HepG2 (cell line): ENCODE data around the gene THRB. TPM values are rescaled to one million over a fixed set of nuclear protein-coding genes. Genes with fewer than 3 reads are reported as not detected.
A peak's percentile ranks its signal among the peaks of the same experiment; 100 is the strongest.

Experiments
- DNMT1 ChIP-seq: sonication (generic); formaldehyde crosslinking; IDR thresholded peaks from 2 replicates; pipeline ENCODE4 v1.5.1; 2020; ENCODE audit warnings: mild to moderate bottlenecking, missing genetic modification reagents
- FOXK1 ChIP-seq: sonication (generic); formaldehyde crosslinking; IDR thresholded peaks from 2 replicates; pipeline ENCODE4 v1.4.0; 2020; ENCODE audit warnings: low read depth, missing genetic modification reagents, borderline replicate concordance
- NR2F2 ChIP-seq: IDR thresholded peaks from 2 replicates; pipeline ENCODE4 v1.6.1; 2012; ENCODE audit warnings: low read depth, inconsistent platforms, borderline replicate concordance
- SAP130 ChIP-seq: IDR thresholded peaks from 2 replicates; pipeline ENCODE4 v1.6.1; 2016; ENCODE audit warnings: low read depth
- SMYD3 ChIP-seq: sonication (generic); formaldehyde crosslinking; IDR thresholded peaks from 2 replicates; pipeline ENCODE4 v1.8.1; 2023; ENCODE audit warnings: mild to moderate bottlenecking, missing genetic modification reagents
- ZMYM2 ChIP-seq: sonication (generic); formaldehyde crosslinking; IDR thresholded peaks from 2 replicates; pipeline ENCODE4 v1.8.0; 2022; ENCODE audit warnings: mild to moderate bottlenecking, missing genetic modification reagents
- ZNF234 ChIP-seq: sonication (generic); formaldehyde crosslinking; conservative IDR thresholded peaks from 2 replicates; pipeline ENCODE4 v1.5.1; 2020; ENCODE audit warnings: mild to moderate bottlenecking, missing genetic modification reagents
- ZNF451 ChIP-seq: sonication (generic); formaldehyde crosslinking; IDR thresholded peaks from 2 replicates; pipeline ENCODE4 v1.5.0; 2020; ENCODE audit warnings: mild to moderate bottlenecking, missing genetic modification reagents
- ZNF564 ChIP-seq: sonication (generic); formaldehyde crosslinking; IDR thresholded peaks from 2 replicates; pipeline ENCODE4 v1.8.1; 2023; ENCODE audit warnings: mild to moderate bottlenecking, missing genetic modification reagents
- polyA plus RNA-seq, 8 experiments: library from polyadenylated mRNA; depleted of rRNA in 3 of 8; stranded (reverse) in 7 of 8; unstranded in 1 of 8; fragments of >200 nt; fragmentation: Illumina TruSeq in 4 of 8; extraction: Trizol in 4 of 8; gene quantifications; 2 replicates each; pipeline versions ENCODE4 v1.2.1 to v1.2.3, GENCODE V29; 2011 to 2016; ENCODE audit warnings: low read depth in 4 of 8, missing spikeins in 1 of 8, mixed read lengths in 1 of 8; ENCODE audit not compliant: insufficient read depth in 1 of 8
- total RNA-seq, 5 experiments: library from RNA; depleted of rRNA; stranded (reverse); fragments of >200 nt; fragmentation: Illumina TruSeq; extraction: Trizol; gene quantifications; 2 replicates each; pipeline ENCODE4 v1.2.3, GENCODE V29; 2016; ENCODE audit warnings: low read depth in 1 of 5
- TF ChIP-seq, protein P1 (sequence below): IDR thresholded peaks from 2 replicates; pipeline ENCODE4 v1.4.0; 2020; ENCODE audit warnings: mild to moderate bottlenecking, missing genetic modification reagents
- TF ChIP-seq, protein P2 (sequence below): IDR thresholded peaks from 2 replicates; pipeline ENCODE4 v1.6.1; 2016; ENCODE audit warnings: mild to moderate bottlenecking, missing biosample characterization, missing genetic modification reagents
- TF ChIP-seq, protein P3 (sequence below): sonication (generic); formaldehyde crosslinking; IDR thresholded peaks from 2 replicates; pipeline ENCODE4 v1.4.0; 2020; ENCODE audit warnings: missing genetic modification reagents
- TF ChIP-seq, protein P4 (sequence below): sonication (generic); formaldehyde crosslinking; IDR thresholded peaks from 2 replicates; pipeline ENCODE4 v1.5.1; 2020; ENCODE audit warnings: mild to moderate bottlenecking, missing genetic modification reagents, moderate library complexity
- TF ChIP-seq, protein P5 (sequence below): sonication (generic); formaldehyde crosslinking; IDR thresholded peaks from 2 replicates; pipeline ENCODE4 v1.4.0; 2020; ENCODE audit warnings: missing genetic modification reagents, borderline replicate concordance
- TF ChIP-seq, protein P6 (sequence below): sonication (generic); formaldehyde crosslinking; IDR thresholded peaks from 2 replicates; pipeline ENCODE4 v1.8.0; 2022; ENCODE audit warnings: mild to moderate bottlenecking, missing genetic modification reagents, moderate library complexity

THRB gene
- total and polyA plus RNA-seq, 2 of the 13 experiments (the other 11 are each of a cell fraction or from before 2014, with no cell fraction given) = 4.7 to 22.7 TPM

DNA sequence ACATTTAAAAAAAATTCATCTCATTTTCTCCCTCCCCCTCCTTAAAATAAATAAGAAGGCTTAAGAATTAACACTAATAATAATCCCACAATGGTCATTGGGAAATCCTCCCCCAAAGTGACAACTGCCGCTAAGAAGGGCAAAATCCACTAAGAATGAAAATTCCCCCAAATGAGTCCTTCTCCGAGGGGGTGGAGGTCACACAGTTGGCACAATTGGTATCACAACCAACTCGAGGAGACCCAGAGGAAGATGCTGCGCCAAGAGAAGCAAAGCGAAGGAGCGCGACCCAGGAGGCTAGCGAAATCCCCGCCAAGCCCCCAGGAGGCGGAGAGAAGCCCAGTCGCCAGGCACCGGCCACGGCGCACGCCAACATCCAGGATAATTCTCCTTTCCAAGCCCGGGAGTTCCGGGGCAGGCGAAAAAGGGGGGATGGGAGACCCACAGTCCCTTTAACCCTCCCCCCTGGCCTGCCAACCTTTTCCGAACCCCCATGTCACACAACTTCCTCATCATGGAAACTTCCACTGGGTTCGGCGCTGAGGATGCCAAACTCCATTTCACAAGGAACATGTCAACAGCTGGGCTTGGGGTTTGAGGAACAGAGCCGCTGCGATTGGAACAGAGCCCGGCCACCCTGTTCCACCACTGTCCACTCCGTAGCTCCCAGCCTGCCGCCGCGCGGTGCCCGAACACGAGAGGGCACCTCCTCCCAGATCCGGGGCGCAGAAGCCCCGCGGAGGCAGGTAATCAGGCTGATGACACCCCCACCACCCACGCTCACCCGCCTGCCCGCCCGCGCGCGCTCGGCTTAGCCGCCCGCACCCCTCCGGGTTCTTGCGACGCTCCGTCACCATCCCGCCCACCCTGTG lies 668 bp downstream of the THRB start (continued):
- TF ChIP-seq, protein P1, sequence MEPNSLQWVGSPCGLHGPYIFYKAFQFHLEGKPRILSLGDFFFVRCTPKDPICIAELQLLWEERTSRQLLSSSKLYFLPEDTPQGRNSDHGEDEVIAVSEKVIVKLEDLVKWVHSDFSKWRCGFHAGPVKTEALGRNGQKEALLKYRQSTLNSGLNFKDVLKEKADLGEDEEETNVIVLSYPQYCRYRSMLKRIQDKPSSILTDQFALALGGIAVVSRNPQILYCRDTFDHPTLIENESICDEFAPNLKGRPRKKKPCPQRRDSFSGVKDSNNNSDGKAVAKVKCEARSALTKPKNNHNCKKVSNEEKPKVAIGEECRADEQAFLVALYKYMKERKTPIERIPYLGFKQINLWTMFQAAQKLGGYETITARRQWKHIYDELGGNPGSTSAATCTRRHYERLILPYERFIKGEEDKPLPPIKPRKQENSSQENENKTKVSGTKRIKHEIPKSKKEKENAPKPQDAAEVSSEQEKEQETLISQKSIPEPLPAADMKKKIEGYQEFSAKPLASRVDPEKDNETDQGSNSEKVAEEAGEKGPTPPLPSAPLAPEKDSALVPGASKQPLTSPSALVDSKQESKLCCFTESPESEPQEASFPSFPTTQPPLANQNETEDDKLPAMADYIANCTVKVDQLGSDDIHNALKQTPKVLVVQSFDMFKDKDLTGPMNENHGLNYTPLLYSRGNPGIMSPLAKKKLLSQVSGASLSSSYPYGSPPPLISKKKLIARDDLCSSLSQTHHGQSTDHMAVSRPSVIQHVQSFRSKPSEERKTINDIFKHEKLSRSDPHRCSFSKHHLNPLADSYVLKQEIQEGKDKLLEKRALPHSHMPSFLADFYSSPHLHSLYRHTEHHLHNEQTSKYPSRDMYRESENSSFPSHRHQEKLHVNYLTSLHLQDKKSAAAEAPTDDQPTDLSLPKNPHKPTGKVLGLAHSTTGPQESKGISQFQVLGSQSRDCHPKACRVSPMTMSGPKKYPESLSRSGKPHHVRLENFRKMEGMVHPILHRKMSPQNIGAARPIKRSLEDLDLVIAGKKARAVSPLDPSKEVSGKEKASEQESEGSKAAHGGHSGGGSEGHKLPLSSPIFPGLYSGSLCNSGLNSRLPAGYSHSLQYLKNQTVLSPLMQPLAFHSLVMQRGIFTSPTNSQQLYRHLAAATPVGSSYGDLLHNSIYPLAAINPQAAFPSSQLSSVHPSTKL (CRISPR knock-in tag) = peak; percentile 6; the same call in 1 of the 2 replicates
- TF ChIP-seq SAP130 (CRISPR knock-in tag) = peak; percentile 44
- TF ChIP-seq DNMT1 = no peak
- TF ChIP-seq SMYD3 (CRISPR knock-in tag) = no peak
- TF ChIP-seq, protein P2, sequence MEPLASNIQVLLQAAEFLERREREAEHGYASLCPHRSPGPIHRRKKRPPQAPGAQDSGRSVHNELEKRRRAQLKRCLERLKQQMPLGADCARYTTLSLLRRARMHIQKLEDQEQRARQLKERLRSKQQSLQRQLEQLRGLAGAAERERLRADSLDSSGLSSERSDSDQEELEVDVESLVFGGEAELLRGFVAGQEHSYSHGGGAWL (CRISPR knock-in tag) = 0 out of 2 replicates have a peak, but pooled peaks have one; percentile 4
- TF ChIP-seq, protein P3, sequence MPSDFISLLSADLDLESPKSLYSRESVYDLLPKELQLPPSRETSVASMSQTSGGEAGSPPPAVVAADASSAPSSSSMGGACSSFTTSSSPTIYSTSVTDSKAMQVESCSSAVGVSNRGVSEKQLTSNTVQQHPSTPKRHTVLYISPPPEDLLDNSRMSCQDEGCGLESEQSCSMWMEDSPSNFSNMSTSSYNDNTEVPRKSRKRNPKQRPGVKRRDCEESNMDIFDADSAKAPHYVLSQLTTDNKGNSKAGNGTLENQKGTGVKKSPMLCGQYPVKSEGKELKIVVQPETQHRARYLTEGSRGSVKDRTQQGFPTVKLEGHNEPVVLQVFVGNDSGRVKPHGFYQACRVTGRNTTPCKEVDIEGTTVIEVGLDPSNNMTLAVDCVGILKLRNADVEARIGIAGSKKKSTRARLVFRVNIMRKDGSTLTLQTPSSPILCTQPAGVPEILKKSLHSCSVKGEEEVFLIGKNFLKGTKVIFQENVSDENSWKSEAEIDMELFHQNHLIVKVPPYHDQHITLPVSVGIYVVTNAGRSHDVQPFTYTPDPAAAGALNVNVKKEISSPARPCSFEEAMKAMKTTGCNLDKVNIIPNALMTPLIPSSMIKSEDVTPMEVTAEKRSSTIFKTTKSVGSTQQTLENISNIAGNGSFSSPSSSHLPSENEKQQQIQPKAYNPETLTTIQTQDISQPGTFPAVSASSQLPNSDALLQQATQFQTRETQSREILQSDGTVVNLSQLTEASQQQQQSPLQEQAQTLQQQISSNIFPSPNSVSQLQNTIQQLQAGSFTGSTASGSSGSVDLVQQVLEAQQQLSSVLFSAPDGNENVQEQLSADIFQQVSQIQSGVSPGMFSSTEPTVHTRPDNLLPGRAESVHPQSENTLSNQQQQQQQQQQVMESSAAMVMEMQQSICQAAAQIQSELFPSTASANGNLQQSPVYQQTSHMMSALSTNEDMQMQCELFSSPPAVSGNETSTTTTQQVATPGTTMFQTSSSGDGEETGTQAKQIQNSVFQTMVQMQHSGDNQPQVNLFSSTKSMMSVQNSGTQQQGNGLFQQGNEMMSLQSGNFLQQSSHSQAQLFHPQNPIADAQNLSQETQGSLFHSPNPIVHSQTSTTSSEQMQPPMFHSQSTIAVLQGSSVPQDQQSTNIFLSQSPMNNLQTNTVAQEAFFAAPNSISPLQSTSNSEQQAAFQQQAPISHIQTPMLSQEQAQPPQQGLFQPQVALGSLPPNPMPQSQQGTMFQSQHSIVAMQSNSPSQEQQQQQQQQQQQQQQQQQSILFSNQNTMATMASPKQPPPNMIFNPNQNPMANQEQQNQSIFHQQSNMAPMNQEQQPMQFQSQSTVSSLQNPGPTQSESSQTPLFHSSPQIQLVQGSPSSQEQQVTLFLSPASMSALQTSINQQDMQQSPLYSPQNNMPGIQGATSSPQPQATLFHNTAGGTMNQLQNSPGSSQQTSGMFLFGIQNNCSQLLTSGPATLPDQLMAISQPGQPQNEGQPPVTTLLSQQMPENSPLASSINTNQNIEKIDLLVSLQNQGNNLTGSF = no peak
- TF ChIP-seq, protein P4, sequence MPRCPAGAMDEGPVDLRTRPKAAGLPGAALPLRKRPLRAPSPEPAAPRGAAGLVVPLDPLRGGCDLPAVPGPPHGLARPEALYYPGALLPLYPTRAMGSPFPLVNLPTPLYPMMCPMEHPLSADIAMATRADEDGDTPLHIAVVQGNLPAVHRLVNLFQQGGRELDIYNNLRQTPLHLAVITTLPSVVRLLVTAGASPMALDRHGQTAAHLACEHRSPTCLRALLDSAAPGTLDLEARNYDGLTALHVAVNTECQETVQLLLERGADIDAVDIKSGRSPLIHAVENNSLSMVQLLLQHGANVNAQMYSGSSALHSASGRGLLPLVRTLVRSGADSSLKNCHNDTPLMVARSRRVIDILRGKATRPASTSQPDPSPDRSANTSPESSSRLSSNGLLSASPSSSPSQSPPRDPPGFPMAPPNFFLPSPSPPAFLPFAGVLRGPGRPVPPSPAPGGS (CRISPR knock-in tag) = peak; percentile 9; the same call in 1 of the 2 replicates
- TF ChIP-seq ZMYM2 = 0 out of 2 replicates have a peak, but pooled peaks have one; percentile 12
- TF ChIP-seq, protein P5, sequence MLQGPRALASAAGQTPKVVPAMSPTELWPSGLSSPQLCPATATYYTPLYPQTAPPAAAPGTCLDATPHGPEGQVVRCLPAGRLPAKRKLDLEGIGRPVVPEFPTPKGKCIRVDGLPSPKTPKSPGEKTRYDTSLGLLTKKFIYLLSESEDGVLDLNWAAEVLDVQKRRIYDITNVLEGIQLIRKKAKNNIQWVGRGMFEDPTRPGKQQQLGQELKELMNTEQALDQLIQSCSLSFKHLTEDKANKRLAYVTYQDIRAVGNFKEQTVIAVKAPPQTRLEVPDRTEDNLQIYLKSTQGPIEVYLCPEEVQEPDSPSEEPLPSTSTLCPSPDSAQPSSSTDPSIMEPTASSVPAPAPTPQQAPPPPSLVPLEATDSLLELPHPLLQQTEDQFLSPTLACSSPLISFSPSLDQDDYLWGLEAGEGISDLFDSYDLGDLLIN = no peak
- TF ChIP-seq NR2F2 = no peak
- TF ChIP-seq ZNF564 (CRISPR knock-in tag) = no peak
- TF ChIP-seq FOXK1 (CRISPR knock-in tag) = no peak
- TF ChIP-seq, protein P6, sequence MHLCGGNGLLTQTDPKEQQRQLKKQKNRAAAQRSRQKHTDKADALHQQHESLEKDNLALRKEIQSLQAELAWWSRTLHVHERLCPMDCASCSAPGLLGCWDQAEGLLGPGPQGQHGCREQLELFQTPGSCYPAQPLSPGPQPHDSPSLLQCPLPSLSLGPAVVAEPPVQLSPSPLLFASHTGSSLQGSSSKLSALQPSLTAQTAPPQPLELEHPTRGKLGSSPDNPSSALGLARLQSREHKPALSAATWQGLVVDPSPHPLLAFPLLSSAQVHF (CRISPR knock-in tag) = 0 out of 2 replicates have a peak, but pooled peaks have one; percentile 33
- peak; percentile 45; the same call in 1 of the 2 replicates for TF ChIP-seq ZNF234 (CRISPR knock-in tag)
- TF ChIP-seq ZNF451 (CRISPR knock-in tag) = no peak
